A673 (cell line): ENCODE measurements around the gene IL1R1. TPM values are rescaled to one million over a fixed set of nuclear protein-coding genes. Genes with fewer than 3 reads are reported as not detected.

Experiments
- BruUV-seq: library from RNA; stranded (reverse); fragments of 400-500 nt; replicated peaks from 2 replicates; lab custom pipeline; 2021; lab: Mats Ljungman, UMichigan
- CTCF ChIA-PET: fragments of 300-600 bp; sonication (Branson Sonifier 250); formaldehyde crosslinking; loops from one replicate; lab custom pipeline; 2022; ENCODE audit warnings: antibody characterized with exemption; lab: Charles Lee
- POLR2A ChIA-PET: fragments of 300-600 bp; sonication (Branson Sonifier 250); formaldehyde crosslinking; loops from one replicate; lab custom pipeline; 2022; ENCODE audit warnings: antibody characterized with exemption; ENCODE audit not compliant: low non-redundant PET; lab: Charles Lee
- DNase-seq: peaks from one replicate; pipeline ENCODE4 v3.0.0-alpha.2; 2015; ENCODE audit warnings: low spot score
- H3K27ac ChIP-seq: fragments of 200-600 bp; sonication (generic); 2 replicates; pipeline ENCODE4 v1.5.1; 2016; ENCODE audit warnings: mixed run types, low read depth, mild to moderate bottlenecking, mixed read lengths, antibody characterized with exemption, low read length; ENCODE audit not compliant: poor library complexity, severe bottlenecking
- H3K27me3 ChIP-seq: fragments of 200-600 bp; sonication (generic); replicated peaks from 2 replicates; pipeline ENCODE4 v1.6.1; 2017; ENCODE audit warnings: mixed run types, low read depth, mild to moderate bottlenecking, mixed read lengths, antibody characterized with exemption, low read length; ENCODE audit not compliant: insufficient read depth, poor library complexity
- H3K36me3 ChIP-seq: fragments of 200-600 bp; sonication (generic); 2 replicates; pipeline ENCODE4 v1.6.1; 2016; ENCODE audit warnings: mixed run types, mild to moderate bottlenecking, mixed read lengths, antibody characterized with exemption, low read length; ENCODE audit not compliant: insufficient read depth, poor library complexity, severe bottlenecking
- H3K4me1 ChIP-seq: fragments of 200-600 bp; sonication (generic); 2 replicates; pipeline ENCODE4 v1.6.1; 2017; ENCODE audit warnings: mixed run types, mild to moderate bottlenecking, mixed read lengths, antibody characterized with exemption, low read length; ENCODE audit not compliant: insufficient read depth, poor library complexity, severe bottlenecking
- H3K4me3 ChIP-seq: fragments of 200-600 bp; sonication (generic); 2 replicates; pipeline ENCODE4 v1.5.1; 2016; ENCODE audit warnings: low read depth, mixed run types, mild to moderate bottlenecking, mixed read lengths, low read length; ENCODE audit not compliant: poor library complexity, severe bottlenecking
- H3K9me3 ChIP-seq: fragments of 200-600 bp; sonication (generic); 2 replicates; pipeline ENCODE4 v1.6.1; 2016; ENCODE audit warnings: mixed run types, low read depth, mild to moderate bottlenecking, mixed read lengths, antibody characterized with exemption, low read length; ENCODE audit not compliant: poor library complexity, severe bottlenecking
- EZH2 ChIP-seq: fragments of 200-600 bp; sonication (generic); IDR thresholded peaks from 2 replicates; pipeline ENCODE4 v1.6.1; 2017; ENCODE audit warnings: borderline replicate concordance, low read depth, mild to moderate bottlenecking, mixed read lengths, antibody characterized with exemption, low read length; ENCODE audit not compliant: poor library complexity, severe bottlenecking
- intact Hi-C: fragments of 100-400 bp; cut with micrococcal nuclease; formaldehyde crosslinking; loops from one replicate; pipeline ENCODE4 v1.10.0; 2022; ENCODE audit not compliant: unreplicated experiment
- total RNA-seq: library from RNA; stranded (reverse); gene quantifications from 2 replicates; pipeline ENCODE4 v1.2.3, GENCODE V29; 2021
- TF ChIP-seq, protein P1 (sequence below): fragments of 300-800, 200-600 bp; sonication (generic); conservative IDR thresholded peaks from 2 replicates; pipeline ENCODE4 v1.5.1; 2017; ENCODE audit warnings: low read depth, mild to moderate bottlenecking, antibody characterized with exemption, low read length, moderate library complexity, mixed read lengths

Gene IL1R1
- total RNA-seq, 1 experiment from 2014 or later: 0.45 TPM

DNA sequence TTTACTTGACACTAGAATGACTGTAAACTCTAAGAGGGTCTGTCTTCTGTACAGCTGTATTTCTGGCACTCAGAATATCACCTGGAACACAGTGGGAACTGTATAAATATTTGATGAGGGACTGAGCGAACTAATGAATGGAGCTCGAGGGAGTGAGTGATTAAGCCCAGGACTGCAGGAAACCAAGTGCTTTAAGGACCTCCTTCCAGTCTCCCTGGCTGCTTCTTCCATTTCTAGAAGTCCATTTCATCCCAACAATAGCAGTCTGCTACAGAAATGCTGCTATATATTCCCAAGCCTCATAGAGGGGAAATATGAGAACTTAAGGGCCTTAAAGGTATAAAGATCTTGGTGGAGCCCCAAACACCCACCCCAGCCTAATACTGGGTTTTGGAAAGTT lies 41.5 kb downstream of the IL1R1 start:
- TF ChIP-seq, protein P1, sequence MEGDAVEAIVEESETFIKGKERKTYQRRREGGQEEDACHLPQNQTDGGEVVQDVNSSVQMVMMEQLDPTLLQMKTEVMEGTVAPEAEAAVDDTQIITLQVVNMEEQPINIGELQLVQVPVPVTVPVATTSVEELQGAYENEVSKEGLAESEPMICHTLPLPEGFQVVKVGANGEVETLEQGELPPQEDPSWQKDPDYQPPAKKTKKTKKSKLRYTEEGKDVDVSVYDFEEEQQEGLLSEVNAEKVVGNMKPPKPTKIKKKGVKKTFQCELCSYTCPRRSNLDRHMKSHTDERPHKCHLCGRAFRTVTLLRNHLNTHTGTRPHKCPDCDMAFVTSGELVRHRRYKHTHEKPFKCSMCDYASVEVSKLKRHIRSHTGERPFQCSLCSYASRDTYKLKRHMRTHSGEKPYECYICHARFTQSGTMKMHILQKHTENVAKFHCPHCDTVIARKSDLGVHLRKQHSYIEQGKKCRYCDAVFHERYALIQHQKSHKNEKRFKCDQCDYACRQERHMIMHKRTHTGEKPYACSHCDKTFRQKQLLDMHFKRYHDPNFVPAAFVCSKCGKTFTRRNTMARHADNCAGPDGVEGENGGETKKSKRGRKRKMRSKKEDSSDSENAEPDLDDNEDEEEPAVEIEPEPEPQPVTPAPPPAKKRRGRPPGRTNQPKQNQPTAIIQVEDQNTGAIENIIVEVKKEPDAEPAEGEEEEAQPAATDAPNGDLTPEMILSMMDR: no peak
- no peak for TF ChIP-seq EZH2
- CTCF ChIA-PET: no interaction called here
- intact Hi-C loops: no loop called here

DNA sequence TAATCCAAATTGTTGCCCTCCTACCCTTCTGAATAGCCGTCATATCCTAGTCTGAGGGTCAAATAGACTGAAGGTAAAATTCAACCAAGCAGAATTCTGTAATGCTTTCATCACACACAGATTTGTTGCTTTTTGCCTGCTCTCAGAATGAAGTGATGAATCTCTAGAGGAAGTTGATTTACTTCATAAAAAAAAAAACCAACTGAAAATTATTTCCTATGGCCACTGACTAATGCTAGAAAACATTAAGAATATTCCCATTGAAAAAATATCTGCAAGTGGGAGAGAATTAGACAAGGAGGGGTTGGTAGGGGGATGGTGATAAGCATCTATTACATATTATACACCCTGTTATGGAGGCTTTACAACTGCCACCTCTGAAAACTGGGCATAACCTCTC lies 42.0 kb downstream of the IL1R1 start:
- H3K27ac ChIP-seq: no peak overlapping the region
- ChIA-PET POLR2A (no interaction called here), CTCF (interaction anchor here (0.6 kb wide), 1 partner anchor 56 kb away, joined by 3 read pairs; no protein-coding TSS in a partner anchor)
- TF ChIP-seq, protein P1: no peak
- TF ChIP-seq EZH2: no peak
- H3K4me3 ChIP-seq: no peak overlapping the region
- intact Hi-C loops: no loop called here
- BruUV-seq: no TSS peak
- DNase-seq: no peak
- no peaks in the 10 kb centered on the region for H3K9me3 ChIP-seq
- H3K36me3 ChIP-seq: no peaks in the 10 kb centered on the region
- peaks cover 91% of the 10 kb centered on the region for H3K27me3 ChIP-seq
- no peaks in the 10 kb centered on the region for H3K4me1 ChIP-seq

More for the DNA sequence above, 41.5 kb downstream of the IL1R1 start:
- BruUV-seq: no TSS peak
- Histone ChIP-seq H3K4me1 (no peaks in the 10 kb centered on the region), H3K27me3 (peaks cover 88% of the 10 kb centered on the region), H3K9me3 (no peaks in the 10 kb centered on the region), H3K4me3 (no peak overlapping the region), H3K36me3 (no peaks in the 10 kb centered on the region), H3K27ac (no peak overlapping the region)
- POLR2A ChIA-PET: no interaction called here
- no peak for DNase-seq

DNA sequence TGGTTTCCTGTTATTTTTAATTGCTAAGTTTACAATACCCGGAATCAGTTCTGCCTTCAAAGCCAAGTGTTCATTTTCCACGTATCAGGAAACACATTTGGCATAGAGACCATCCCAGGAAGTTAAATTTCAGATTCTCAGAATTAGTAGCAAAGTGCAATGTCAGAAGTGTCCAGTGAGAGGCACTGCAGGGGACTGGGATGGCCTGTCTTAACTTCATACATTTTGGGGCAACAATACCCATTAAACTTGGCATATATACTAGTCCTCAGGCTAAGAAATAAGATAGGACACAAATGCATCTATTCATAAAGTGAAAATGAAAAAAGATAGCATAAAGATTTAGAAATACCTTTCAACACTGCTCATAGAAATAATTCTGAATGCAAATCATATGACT lies 42.8 kb downstream of the IL1R1 start:
- no TSS peak for BruUV-seq
- Histone ChIP-seq H3K4me3 (no peak overlapping the region), H3K9me3 (no peaks in the 10 kb centered on the region), H3K27me3 (peaks cover 84% of the 10 kb centered on the region), H3K36me3 (no peaks in the 10 kb centered on the region), H3K4me1 (no peaks in the 10 kb centered on the region), H3K27ac (no peak overlapping the region)
- peak; percentile 9 for DNase-seq
- ChIA-PET CTCF (no interaction called here), POLR2A (no interaction called here)
- TF ChIP-seq, protein P1: peak; percentile 60
- no peak for TF ChIP-seq EZH2
- intact Hi-C loops: no loop called here
